Choroid plexus epithelial cell (primary cell): ENCODE results near the gene SGCE.

Source experiments
- DNase-seq: peaks from one replicate; pipeline ENCODE4 v3.0.0-alpha.2; 2010; ENCODE audit warnings: low read depth
- H3K4me3 ChIP-seq: 2 replicates; pipeline ENCODE4 v1.5.1; 2011; ENCODE audit warnings: low read depth, mild to moderate bottlenecking, control low read depth, low read length, moderate library complexity
- TF ChIP-seq, protein P1 (sequence below): conservative IDR thresholded peaks from 2 replicates; pipeline ENCODE4 v1.5.1; 2011; ENCODE audit warnings: low read depth, mild to moderate bottlenecking, control low read depth, inconsistent platforms, low read length, moderate library complexity

The SGCE gene

GRCh38 chr7:94669773-94670495, 14.0 kb upstream of the SGCE start:
- no peak for DNase-seq
- TF ChIP-seq, protein P1, sequence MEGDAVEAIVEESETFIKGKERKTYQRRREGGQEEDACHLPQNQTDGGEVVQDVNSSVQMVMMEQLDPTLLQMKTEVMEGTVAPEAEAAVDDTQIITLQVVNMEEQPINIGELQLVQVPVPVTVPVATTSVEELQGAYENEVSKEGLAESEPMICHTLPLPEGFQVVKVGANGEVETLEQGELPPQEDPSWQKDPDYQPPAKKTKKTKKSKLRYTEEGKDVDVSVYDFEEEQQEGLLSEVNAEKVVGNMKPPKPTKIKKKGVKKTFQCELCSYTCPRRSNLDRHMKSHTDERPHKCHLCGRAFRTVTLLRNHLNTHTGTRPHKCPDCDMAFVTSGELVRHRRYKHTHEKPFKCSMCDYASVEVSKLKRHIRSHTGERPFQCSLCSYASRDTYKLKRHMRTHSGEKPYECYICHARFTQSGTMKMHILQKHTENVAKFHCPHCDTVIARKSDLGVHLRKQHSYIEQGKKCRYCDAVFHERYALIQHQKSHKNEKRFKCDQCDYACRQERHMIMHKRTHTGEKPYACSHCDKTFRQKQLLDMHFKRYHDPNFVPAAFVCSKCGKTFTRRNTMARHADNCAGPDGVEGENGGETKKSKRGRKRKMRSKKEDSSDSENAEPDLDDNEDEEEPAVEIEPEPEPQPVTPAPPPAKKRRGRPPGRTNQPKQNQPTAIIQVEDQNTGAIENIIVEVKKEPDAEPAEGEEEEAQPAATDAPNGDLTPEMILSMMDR, result no peak

DNA sequence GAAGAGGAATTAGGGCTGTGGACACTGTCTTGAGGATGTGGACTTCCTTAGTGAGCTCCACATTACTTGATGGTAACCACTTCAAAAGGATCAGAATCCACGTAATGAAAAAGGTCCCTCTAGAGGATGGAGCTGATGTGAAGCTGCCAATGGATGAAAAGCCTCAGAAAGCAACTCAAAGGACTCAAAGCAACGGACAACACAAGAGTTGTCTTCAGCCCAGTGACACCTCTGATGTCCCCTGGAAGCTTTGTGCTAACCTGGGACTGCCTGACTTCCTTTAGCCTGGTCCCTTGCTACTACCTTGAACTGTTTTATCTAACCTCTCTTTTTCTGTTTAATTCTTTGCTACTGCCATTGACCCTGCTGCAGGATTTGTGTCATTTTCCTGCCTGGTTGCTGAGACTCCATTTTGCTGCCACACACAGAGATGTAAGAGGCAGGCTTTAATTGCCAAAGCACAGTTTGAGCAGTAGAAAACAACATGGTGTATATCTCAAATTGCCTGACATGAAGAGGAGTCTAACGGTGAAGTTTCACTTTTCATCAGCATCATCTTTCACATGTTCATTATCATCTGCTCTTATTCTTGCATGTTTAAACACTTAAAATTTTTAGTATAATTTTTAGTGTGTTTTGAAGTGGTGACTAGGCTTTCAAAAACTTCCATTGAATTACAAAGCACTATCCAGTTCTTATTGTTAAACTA, 11.1 kb upstream of the SGCE start:
- DNase-seq, result no peak
- TF ChIP-seq, protein P1, result no peak
- no peak overlapping the region for H3K4me3 ChIP-seq

More at GRCh38 chr7:94669773-94670495, 14.0 kb upstream of the SGCE start:
- no peak overlapping the region for H3K4me3 ChIP-seq

DNA sequence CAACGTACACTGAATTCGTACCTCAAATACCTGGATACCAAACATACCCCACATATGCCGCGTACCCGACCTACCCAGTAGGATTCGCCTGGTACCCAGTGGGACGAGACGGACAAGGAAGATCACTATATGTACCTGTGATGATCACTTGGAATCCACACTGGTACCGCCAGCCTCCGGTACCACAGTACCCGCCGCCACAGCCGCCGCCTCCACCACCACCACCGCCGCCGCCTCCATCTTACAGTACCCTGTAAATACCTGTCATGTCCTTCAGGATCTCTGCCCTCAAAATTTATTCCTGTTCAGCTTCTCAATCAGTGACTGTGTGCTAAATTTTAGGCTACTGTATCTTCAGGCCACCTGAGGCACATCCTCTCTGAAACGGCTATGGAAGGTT, 9.5 kb upstream of the SGCE start:
- no peak overlapping the region for H3K4me3 ChIP-seq
- TF ChIP-seq, protein P1, result no peak
- DNase-seq, result no peak

GRCh38 chr7:94664023-94664422, 8.1 kb upstream of the SGCE start:
- TF ChIP-seq, protein P1, result no peak
- DNase-seq, result no peak
- no peak overlapping the region for H3K4me3 ChIP-seq

DNA sequence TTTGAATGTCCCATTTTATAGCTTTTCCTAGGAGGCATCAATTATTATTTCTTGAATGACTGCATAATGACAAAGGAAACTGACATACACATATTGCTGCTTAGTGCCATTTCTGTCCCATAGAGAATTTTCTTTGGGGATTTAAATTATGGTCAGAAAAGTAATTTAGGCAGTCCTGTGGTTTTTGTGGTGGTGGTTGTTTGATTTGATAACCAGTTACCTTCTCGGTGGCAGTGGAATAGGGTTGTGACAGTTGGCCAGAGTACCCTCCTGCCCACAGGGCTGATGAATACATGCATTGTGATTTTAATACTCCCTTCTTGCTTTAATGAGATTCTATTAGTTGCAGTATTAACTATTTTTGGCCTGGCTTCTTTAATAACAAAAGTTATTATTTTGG, 6.6 kb upstream of the SGCE start:
- DNase-seq, result no peak
- TF ChIP-seq, protein P1, result no peak
- no peak overlapping the region for H3K4me3 ChIP-seq

- TF ChIP-seq, protein P1, result no peak
- DNase-seq, result no peak
Measured at GRCh38 chr7:94660006-94660405, 4.1 kb upstream of the SGCE start.

More at GRCh38 chr7:94660006-94660405, 4.1 kb upstream of the SGCE start:
- no peak overlapping the region for H3K4me3 ChIP-seq
